ENCODE measurements around the gene CDH5. TPM values are rescaled to one million over a fixed set of nuclear protein-coding genes. Genes with fewer than 3 reads are reported as not detected.

CDH5 gene
- total RNA-seq, 6 experiments from 2014 or later: 9.0 to 25.7 (median 15.4) TPM

DNA sequence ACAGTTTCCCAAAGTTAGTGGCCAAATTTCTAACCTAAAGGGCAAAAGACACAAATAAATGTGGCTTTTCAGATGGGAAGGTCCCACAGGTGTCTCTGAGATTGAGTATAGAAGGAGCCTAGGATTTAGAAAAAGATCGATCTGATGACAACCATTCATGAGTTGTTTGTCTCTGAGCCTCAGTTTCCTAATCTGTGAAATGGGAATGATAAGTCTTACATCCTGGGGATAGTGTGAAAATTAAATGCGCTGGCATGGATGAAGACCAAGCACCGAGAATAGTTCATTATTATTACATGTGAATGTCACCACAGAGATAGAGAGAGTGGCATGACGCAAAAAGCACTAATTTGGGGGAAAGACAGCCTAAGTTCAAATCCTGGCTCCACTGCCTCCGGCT lies 7.2 kb downstream of the CDH5 start:
- Histone ChIP-seq H3K4me1 (peaks cover 0 to 7% (median 0%) of the 10 kb centered on the region in 4 donors), H3K4me3 (no peak overlapping the region), H3K36me3 (no peaks in the 10 kb centered on the region), H3K9me3 (no peaks in the 10 kb centered on the region), H3K27me3 (no peaks in the 10 kb centered on the region), H3K27ac (no peak overlapping the region)
- no peak for ATAC-seq
- intact Hi-C loops (cut with DNase I): no loop called here
- TF ChIP-seq, protein P1, sequence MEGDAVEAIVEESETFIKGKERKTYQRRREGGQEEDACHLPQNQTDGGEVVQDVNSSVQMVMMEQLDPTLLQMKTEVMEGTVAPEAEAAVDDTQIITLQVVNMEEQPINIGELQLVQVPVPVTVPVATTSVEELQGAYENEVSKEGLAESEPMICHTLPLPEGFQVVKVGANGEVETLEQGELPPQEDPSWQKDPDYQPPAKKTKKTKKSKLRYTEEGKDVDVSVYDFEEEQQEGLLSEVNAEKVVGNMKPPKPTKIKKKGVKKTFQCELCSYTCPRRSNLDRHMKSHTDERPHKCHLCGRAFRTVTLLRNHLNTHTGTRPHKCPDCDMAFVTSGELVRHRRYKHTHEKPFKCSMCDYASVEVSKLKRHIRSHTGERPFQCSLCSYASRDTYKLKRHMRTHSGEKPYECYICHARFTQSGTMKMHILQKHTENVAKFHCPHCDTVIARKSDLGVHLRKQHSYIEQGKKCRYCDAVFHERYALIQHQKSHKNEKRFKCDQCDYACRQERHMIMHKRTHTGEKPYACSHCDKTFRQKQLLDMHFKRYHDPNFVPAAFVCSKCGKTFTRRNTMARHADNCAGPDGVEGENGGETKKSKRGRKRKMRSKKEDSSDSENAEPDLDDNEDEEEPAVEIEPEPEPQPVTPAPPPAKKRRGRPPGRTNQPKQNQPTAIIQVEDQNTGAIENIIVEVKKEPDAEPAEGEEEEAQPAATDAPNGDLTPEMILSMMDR (IDR thresholded peaks at IDR 0.05): no peak
- no peak for TF ChIP-seq POLR2A (IDR thresholded peaks at IDR 0.05)
- WGBS (ENCODE audit: insufficient coverage, low coverage, low lambda C conversion rate, missing lambda C conversion rate): 68% methylated on average over 4 of the region's 5 CpGs
- no peak for DNase-seq

DNA sequence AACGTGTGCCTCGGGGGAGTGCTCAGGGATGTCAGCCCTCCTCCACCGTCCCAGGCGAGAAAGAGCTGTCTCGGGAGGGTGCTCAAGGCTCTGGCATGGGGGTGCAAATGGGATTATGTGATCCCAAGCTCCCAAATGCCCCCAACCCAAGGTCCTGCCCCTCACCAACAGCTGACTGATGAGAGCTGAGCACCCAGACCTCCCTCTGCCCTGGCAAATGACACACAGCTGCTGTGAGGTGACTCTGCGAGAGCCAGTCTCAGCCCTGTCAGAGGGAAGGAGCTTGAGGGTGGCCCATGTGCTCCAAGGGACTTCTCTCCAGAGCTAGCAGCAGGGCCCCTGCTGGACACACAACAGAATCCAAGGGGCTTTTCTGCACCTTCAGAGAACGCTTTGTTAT lies 7.7 kb downstream of the CDH5 start:
- no peak for TF ChIP-seq POLR2A (IDR thresholded peaks at IDR 0.05)
- TF ChIP-seq, protein P1 (IDR thresholded peaks at IDR 0.05): no peak
- Histone ChIP-seq H3K27me3 (no peaks in the 10 kb centered on the region), H3K9me3 (no peaks in the 10 kb centered on the region), H3K27ac (no peak overlapping the region), H3K4me1 (peaks cover 0 to 7% (median 0%) of the 10 kb centered on the region in 4 donors), H3K36me3 (no peaks in the 10 kb centered on the region), H3K4me3 (no peak overlapping the region)
- ATAC-seq (no peak), DNase-seq (peak in 1 of 3 donors; percentile 13)
- intact Hi-C loops (cut with DNase I): no loop called here
- WGBS (ENCODE audit: insufficient coverage, low coverage, low lambda C conversion rate, missing lambda C conversion rate): 37% methylated on average over 2 of the region's 7 CpGs

- WGBS (ENCODE audit: insufficient coverage, low coverage, low lambda C conversion rate, missing lambda C conversion rate): 71% methylated on average over 9 of the region's 9 CpGs
- ATAC-seq: no peak
These were observed 9.0 kb downstream of the CDH5 start for GRCh38 chr16:66375451-66375850.

DNA sequence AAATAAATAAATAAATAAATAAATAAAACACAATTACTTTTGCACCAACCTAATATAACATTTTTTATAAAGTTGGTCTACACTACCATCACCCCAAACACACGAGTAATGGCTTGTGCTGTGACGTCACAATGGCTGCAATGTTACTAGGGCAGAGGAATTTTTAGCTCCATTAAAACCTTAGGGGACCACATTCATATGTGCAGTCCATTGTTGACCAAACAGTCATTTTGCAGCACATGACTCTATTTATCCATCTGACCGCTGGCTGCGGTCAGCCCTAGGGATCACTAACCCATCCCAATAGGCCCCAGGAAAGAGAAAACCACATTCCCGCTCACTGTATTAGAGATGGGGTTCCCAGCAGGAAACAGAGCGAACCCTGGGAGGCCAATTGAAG lies 9.6 kb downstream of the CDH5 start:
- DNase-seq (peak in 1 of 3 donors; percentile 1), ATAC-seq (no peak)
- no peak for TF ChIP-seq POLR2A (IDR thresholded peaks at IDR 0.05)
- TF ChIP-seq, protein P1 (IDR thresholded peaks at IDR 0.05): no peak
- WGBS (ENCODE audit: insufficient coverage, low coverage, low lambda C conversion rate, missing lambda C conversion rate): 73% methylated on average over 5 of the region's 6 CpGs
- Histone ChIP-seq H3K27me3 (no peaks in the 10 kb centered on the region), H3K9me3 (no peaks in the 10 kb centered on the region), H3K36me3 (no peaks in the 10 kb centered on the region), H3K4me3 (no peak overlapping the region), H3K27ac (no peak overlapping the region), H3K4me1 (peaks cover 0 to under 1% (median 0%) of the 10 kb centered on the region in 4 donors)
- intact Hi-C loops (cut with DNase I): no loop called here

More at GRCh38 chr16:66375451-66375850, 9.0 kb downstream of the CDH5 start:
- H3K27me3 ChIP-seq: no peaks in the 10 kb centered on the region
- H3K4me1 ChIP-seq: peaks cover 0 to 7% (median 0%) of the 10 kb centered on the region in 4 donors
- H3K9me3 ChIP-seq: no peaks in the 10 kb centered on the region
- intact Hi-C loops (cut with DNase I): no loop called here
- no peak for DNase-seq
- H3K36me3 ChIP-seq: no peaks in the 10 kb centered on the region
- TF ChIP-seq, protein P1 (IDR thresholded peaks at IDR 0.05): no peak
- TF ChIP-seq POLR2A (IDR thresholded peaks at IDR 0.05): no peak
- no peak overlapping the region for H3K27ac ChIP-seq
- H3K4me3 ChIP-seq: no peak overlapping the region
